Fibroblast of lung (primary cell): Measurements from ENCODE around the gene ZDHHC12. TPM values are rescaled to one million over a fixed set of nuclear protein-coding genes. Genes with fewer than 3 reads are reported as not detected.

ENCODE experiments used
- DNase-seq, 2 donors: peaks; one replicate each; pipeline versions ENCODE4 v3.0.0 to v3.0.0-alpha.2; 2010; ENCODE audit warnings: low read depth in 2 of 2
- H2AFZ ChIP-seq: 2 replicates; pipeline ENCODE4 v1.5.1; 2012; ENCODE audit warnings: low read length, control low read depth, inconsistent platforms
- H3K27ac ChIP-seq: 2 replicates; pipeline ENCODE4 v1.5.1; 2011; ENCODE audit warnings: low read length, control low read depth; ENCODE audit not compliant: insufficient read depth
- H3K27me3 ChIP-seq: 2 replicates; pipeline ENCODE4 v1.5.1; 2011; ENCODE audit warnings: mild to moderate bottlenecking, low read length; ENCODE audit not compliant: control insufficient read depth, insufficient read depth
- H3K36me3 ChIP-seq: 2 replicates; pipeline ENCODE4 v1.5.1; 2011; ENCODE audit warnings: low read length; ENCODE audit not compliant: control insufficient read depth, insufficient read depth
- H3K4me1 ChIP-seq: 2 replicates; pipeline ENCODE4 v1.5.1; 2011; ENCODE audit warnings: low read length; ENCODE audit not compliant: control insufficient read depth, insufficient read depth; ENCODE audit errors: extremely low read depth
- H3K4me2 ChIP-seq: 2 replicates; pipeline ENCODE4 v1.5.1; 2011; ENCODE audit warnings: low read length, control low read depth; ENCODE audit not compliant: insufficient read depth; ENCODE audit errors: extremely low read depth
- H3K4me3 ChIP-seq, 4 experiments: fragments of 200-600 bp in 1 of 4; sonication (generic) in 1 of 4; replicated peaks in 1 of 4; 2 replicates each; pipeline ENCODE4 v1.5.1; 2011 to 2016; ENCODE audit warnings: low read length in 4 of 4, low read depth in 3 of 4, mild to moderate bottlenecking in 3 of 4, control low read depth in 2 of 4, inconsistent platforms in 1 of 4, mixed read lengths in 1 of 4; ENCODE audit not compliant: insufficient read depth in 1 of 4; ENCODE audit errors: control extremely low read depth in 1 of 4
- H3K79me2 ChIP-seq: 2 replicates; pipeline ENCODE4 v1.5.1; 2012; ENCODE audit warnings: mild to moderate bottlenecking, low read length, inconsistent platforms; ENCODE audit not compliant: control insufficient read depth, insufficient read depth
- H3K9ac ChIP-seq: 2 replicates; pipeline ENCODE4 v1.5.1; 2011; ENCODE audit warnings: mild to moderate bottlenecking, low read length, control low read depth; ENCODE audit not compliant: insufficient read depth
- H3K9me3 ChIP-seq: 2 replicates; pipeline ENCODE4 v1.5.1; 2012; ENCODE audit warnings: low read depth, low read length; ENCODE audit not compliant: control insufficient read depth, insufficient read depth
- H4K20me1 ChIP-seq: 2 replicates; pipeline ENCODE4 v1.5.1; 2011; ENCODE audit warnings: low read length; ENCODE audit not compliant: control insufficient read depth, insufficient read depth; ENCODE audit errors: extremely low read depth
- CTCF ChIP-seq, 2 donors: IDR thresholded peaks in 1 of 2; conservative IDR thresholded peaks in 1 of 2; 1 replicate in 1 of 2; 2 replicates in 1 of 2; pipeline ENCODE4 v1.5.1; 2011 to 2012; ENCODE audit warnings: low read length in 2 of 2, control low read depth in 1 of 2, inconsistent platforms in 1 of 2, low read depth in 1 of 2, mild to moderate bottlenecking in 1 of 2
- EZH2 ChIP-seq: IDR thresholded peaks from 2 replicates; pipeline ENCODE4 v1.5.1; 2012; ENCODE audit warnings: low read length, control low read depth, mild to moderate bottlenecking; ENCODE audit errors: missing control alignments
- polyA plus RNA-seq, 2 donors: library from polyadenylated mRNA; depleted of rRNA in 1 of 2; stranded (reverse) in 1 of 2; unstranded in 1 of 2; fragments of >200 nt; gene quantifications; 2 replicates each; pipeline ENCODE4 v1.2.1, GENCODE V29; 2011 to 2012; ENCODE audit warnings: missing spikeins in 1 of 2
- total RNA-seq: library from RNA; depleted of rRNA; stranded (reverse); fragments of >200 nt; gene quantifications from 2 replicates; pipeline ENCODE4 v1.2.1, GENCODE V29; 2014

Gene ZDHHC12
- total and polyA plus RNA-seq, 2 donors (not counting 1 experiment from before 2014, with no cell fraction given), result 19.1 to 39.0 TPM

- H3K4me2 ChIP-seq, result no peak overlapping the region
- H2AFZ ChIP-seq, result no peak overlapping the region
- no peaks in the 10 kb centered on the region for H3K27me3 ChIP-seq
- DNase-seq, result no peak
- H3K79me2 ChIP-seq, result no peaks in the 10 kb centered on the region
- H3K9me3 ChIP-seq, result no peaks in the 10 kb centered on the region
- no peak overlapping the region for H3K27ac ChIP-seq
- no peaks in the 10 kb centered on the region for H3K4me1 ChIP-seq
- no peak for TF ChIP-seq EZH2
- H3K4me3 ChIP-seq, result no peak overlapping the region
- H3K9ac ChIP-seq, result no peak overlapping the region
- H3K36me3 ChIP-seq, result peaks cover 6% of the 10 kb centered on the region
- no peaks in the 10 kb centered on the region for H4K20me1 ChIP-seq
Observed at GRCh38 chr9:128757602-128758001, 33.7 kb upstream of the ZDHHC12 start.

- H3K79me2 ChIP-seq, result no peaks in the 10 kb centered on the region
- TF ChIP-seq EZH2 (no peak), CTCF (conservative IDR thresholded peaks at IDR 0.05 in 1 of 2, IDR thresholded peaks at IDR 0.05 in 1 of 2; ENCODE audit: low read depth in 1 of 2, low read length in 2 of 2) (no peak)
- H4K20me1 ChIP-seq, result no peaks in the 10 kb centered on the region
- no peak overlapping the region for H2AFZ ChIP-seq
- no peak overlapping the region for H3K9ac ChIP-seq
- no peak overlapping the region for H3K27ac ChIP-seq
- H3K27me3 ChIP-seq, result no peaks in the 10 kb centered on the region
- H3K9me3 ChIP-seq, result no peaks in the 10 kb centered on the region
- H3K4me1 ChIP-seq, result no peaks in the 10 kb centered on the region
- no peak for DNase-seq
- H3K4me2 ChIP-seq, result no peak overlapping the region
- no peak overlapping the region for H3K4me3 ChIP-seq
- H3K36me3 ChIP-seq, result peaks cover 8% of the 10 kb centered on the region
Observed at GRCh38 chr9:128753627-128754026, 29.7 kb upstream of the ZDHHC12 start.

- Histone ChIP-seq H3K79me2 (no peaks in the 10 kb centered on the region), H3K36me3 (peaks cover 8% of the 10 kb centered on the region), H3K4me2 (no peak overlapping the region), H2AFZ (no peak overlapping the region), H4K20me1 (no peaks in the 10 kb centered on the region), H3K9ac (no peak overlapping the region), H3K4me3 (no peak overlapping the region), H3K27me3 (no peaks in the 10 kb centered on the region), H3K4me1 (no peaks in the 10 kb centered on the region), H3K27ac (no peak overlapping the region), H3K9me3 (no peaks in the 10 kb centered on the region)
- TF ChIP-seq EZH2 (no peak), CTCF (conservative IDR thresholded peaks at IDR 0.05 in 1 of 2, IDR thresholded peaks at IDR 0.05 in 1 of 2; ENCODE audit: low read depth in 1 of 2, low read length in 2 of 2) (no peak)
- DNase-seq, result no peak
Observed at GRCh38 chr9:128750926-128751595, 27.1 kb upstream of the ZDHHC12 start.
